GM12891 (cell line): Measurements from ENCODE around the gene LPA.
"Not testable (repeated sequence)": the region's sequence is repeated elsewhere in the genome, so short reads cannot be mapped to it uniquely, and the experiment has no call there.

Source experiments
- DNase-seq: peaks from one replicate; pipeline ENCODE4 v3.0.0; 2011; ENCODE audit warnings: low spot score; ENCODE audit not compliant: insufficient read length
- FAIRE-seq: peaks from 2 replicates; lab custom pipeline; 2011; peaks lifted over from hg19 to GRCh38; lab: Jason Lieb, UNC
- PAX5 ChIP-seq: IDR thresholded peaks from 2 replicates; pipeline ENCODE4 v1.6.1; 2011; ENCODE audit warnings: low read length, moderate library complexity, mild to moderate bottlenecking; ENCODE audit not compliant: insufficient read depth, severe bottlenecking
- POLR2A ChIP-seq: IDR thresholded peaks from 2 replicates; pipeline ENCODE4 v1.6.1; 2011; ENCODE audit warnings: low read depth, low read length, control low read depth
- POLR2AphosphoS5 ChIP-seq: IDR thresholded peaks from 2 replicates; pipeline ENCODE4 v1.6.1; 2011; ENCODE audit warnings: low read depth, low read length, control low read depth
- POU2F2 ChIP-seq: IDR thresholded peaks from 2 replicates; pipeline ENCODE4 v1.6.1; 2011; ENCODE audit warnings: low read depth, mild to moderate bottlenecking, control low read depth, low read length, moderate library complexity
- SPI1 ChIP-seq: IDR thresholded peaks from 2 replicates; pipeline ENCODE4 v1.6.1; 2011; ENCODE audit warnings: low read depth, low read length, control low read depth
- TAF1 ChIP-seq: IDR thresholded peaks from 2 replicates; pipeline ENCODE4 v1.6.1; 2011; ENCODE audit warnings: low read depth, low read length, control low read depth

Gene LPA

DNA sequence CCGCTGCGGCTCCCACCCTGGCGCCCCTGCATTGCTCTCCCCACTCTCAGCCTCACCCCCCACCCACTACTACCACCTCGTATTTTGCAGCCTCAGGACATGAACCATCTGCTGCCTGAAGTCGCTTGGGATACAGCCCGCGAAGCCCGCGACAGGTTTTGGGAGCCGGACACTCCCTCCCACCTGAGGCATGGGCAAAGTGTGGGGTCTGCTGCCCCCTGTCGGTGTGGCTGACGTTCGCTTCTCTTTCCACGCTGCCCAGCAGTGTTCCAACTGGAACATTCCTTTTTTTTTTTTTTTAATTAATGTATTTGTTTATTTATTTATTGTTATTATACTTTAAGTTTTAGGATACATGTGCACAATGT, 15.3 kb upstream of the LPA start:
- FAIRE-seq, result no peak
- TF ChIP-seq POLR2A (no peak), POLR2AphosphoS5 (no peak), TAF1 (no peak), SPI1 (no peak), PAX5 (no peak), POU2F2 (no peak)
- no peak for DNase-seq

DNA sequence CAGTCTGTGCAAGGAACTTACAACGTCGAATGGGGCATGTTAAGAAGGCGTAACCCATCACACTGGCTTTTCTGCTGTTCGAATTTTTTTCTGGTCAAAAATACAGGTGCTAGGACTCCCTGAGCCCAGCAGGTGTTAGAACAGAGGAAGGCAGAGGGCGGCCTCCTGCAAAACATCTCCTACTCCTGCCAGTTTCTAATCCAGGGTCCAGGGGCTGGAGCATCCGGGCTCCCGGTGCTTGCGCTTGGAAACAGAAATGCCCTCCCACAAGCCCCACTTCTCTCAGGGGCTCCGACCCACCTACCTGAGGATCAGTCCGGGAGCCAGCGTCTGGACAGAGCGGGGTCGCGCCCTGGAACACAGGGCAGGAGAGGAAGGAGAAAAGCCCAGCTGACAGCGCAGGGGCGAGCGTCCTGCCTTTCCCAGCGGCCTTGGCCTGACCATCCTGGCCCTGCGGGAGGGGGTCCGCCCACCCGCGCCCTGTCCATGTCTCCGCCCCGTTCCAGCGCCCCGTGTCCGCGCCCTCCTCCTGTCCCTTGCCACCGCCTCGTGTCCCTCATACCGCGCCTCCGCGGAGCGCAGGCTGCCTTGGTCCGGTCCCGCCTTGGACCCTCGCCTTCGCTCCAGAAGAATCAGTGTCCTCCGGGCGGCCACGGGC, 14.8 kb upstream of the LPA start:
- DNase-seq (no peak), FAIRE-seq (no peak)
- TF ChIP-seq POU2F2, result no peak
- no peak for TF ChIP-seq SPI1
- TF ChIP-seq POLR2AphosphoS5, result no peak
- no peak for TF ChIP-seq TAF1
- TF ChIP-seq POLR2A, result no peak
- no peak for TF ChIP-seq PAX5

DNA sequence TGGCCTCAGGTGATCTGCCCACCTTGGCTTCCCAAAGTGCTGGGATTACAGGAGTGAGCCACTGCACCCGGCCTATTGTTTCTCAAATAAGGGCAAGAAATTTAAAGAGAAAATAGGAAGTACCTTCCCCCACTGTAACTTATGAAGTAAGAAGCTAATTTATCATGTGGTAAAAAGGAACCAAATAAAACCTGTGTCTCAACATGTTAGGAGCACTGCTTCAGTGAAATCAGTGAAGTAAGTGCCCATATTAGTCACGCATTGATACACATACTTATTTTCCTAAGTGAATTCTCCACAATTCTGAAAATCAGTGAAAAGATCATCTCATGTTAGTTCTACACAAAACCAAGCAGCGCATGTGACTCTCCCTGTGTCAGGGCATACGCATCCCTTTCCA, 14.2 kb upstream of the LPA start:
- FAIRE-seq, result no peak
- no peak for DNase-seq
- TF ChIP-seq SPI1 (no peak), PAX5 (no peak), TAF1 (no peak), POLR2A (no peak), POLR2AphosphoS5 (no peak), POU2F2 (no peak)

DNA sequence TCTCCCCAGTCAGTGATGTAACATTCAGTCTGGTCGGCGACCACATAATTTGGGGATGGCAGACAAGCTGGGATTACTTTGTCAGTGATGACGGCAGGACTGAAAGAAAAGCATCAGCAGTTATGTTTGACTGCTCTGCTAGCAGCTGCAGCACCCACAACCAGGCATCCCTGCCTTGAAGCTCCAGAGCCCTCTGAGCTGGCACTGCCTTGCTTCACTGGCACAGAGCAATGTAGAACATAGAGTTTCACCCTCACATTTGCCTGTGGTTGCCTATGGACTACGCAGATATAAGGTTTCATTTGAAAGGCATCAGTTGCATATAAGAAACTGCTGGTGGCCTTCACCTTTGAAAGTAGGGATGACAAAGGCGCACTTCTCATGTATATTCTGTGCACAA, 12.3 kb upstream of the LPA start:
- not testable (repeated sequence) for DNase-seq, FAIRE-seq

DNA sequence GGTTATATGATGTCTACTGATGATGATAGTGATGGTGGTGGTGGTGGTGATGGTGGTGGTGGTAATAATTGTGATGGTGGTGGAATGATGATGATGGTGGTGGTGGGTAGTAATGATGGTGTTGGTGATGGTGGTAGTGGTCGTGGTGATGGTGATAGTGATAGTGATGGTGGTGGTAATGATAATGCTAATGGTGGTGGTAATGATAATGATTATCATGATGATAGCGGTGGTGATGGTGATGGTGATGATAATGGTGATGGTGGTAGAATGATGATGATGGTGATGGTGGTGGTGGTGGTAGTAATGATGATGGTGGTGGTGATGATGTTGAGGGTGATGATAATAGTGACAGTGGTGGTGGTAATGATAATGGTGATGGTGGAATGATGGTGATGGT, 4.5 kb upstream of the LPA start:
- TF ChIP-seq SPI1, result no peak
- TF ChIP-seq POLR2AphosphoS5, result no peak
- TF ChIP-seq POLR2A, result no peak
- no peak for TF ChIP-seq PAX5
- no peak for TF ChIP-seq TAF1
- no peak for TF ChIP-seq POU2F2
- FAIRE-seq (no peak), DNase-seq (no peak)

DNA sequence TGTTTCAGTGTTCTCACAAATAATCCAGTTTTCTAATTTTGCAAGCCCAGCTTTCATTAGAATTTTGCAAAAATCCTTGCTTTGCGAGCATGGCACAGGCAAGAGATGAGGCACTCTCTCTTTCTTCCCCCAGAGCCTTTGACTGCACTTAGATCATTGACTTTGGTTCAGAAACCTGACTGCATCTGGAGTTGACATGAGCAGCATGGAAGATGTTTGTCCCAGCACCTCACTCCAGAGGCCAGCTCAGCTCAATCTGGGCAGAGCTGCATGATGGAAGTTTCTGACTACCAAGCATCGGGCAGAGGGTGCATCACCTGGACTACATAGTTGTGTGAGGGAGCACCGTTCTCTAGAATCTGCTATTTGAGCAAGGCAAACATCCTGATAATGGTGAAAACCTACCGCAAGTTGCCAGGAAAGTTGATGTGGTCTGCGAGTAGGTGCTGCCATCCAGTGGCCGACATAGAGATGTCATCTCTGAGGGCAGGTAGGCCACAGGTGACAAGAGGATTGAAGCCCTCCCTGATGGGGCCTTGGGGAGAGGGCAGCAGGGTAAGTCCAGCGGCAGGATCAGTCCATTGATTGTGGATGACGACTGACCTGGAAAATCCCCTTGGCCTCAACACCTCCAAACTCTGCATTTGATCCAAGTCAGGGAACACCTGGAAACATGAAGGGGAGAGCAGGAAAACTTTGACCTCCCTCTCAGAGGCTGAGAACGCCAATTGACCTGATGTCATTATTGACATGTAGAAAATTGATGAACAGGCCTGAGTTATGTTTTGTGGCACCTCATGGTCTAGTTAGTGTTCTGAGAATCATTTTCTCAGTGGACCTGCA, 3.8 kb upstream of the LPA start:
- FAIRE-seq (peak; percentile 77), DNase-seq (peak; percentile 35)
- no peak for TF ChIP-seq SPI1
- no peak for TF ChIP-seq POLR2A
- no peak for TF ChIP-seq POU2F2
- TF ChIP-seq POLR2AphosphoS5, result no peak
- no peak for TF ChIP-seq TAF1
- no peak for TF ChIP-seq PAX5

DNA sequence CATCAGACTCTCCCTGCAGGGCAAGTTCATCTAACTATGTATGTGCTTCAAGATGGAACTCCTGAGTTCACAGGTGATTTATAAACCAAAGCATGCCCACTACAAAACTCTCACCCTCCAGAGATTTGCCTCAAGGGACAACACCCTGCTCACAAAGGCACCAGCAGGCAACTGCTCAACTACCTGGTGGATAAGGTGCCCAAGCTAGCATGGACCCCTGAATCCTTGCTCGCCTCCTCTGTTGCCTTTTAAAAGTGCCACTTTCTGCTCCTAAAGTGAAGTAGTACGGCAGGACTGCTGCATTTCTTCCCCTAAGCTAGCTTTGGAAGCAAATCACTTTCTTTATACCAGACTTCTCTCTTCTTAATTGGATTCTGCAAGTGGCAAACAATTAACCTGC, 1.2 kb downstream of the LPA start:
- FAIRE-seq, result no peak
- DNase-seq, result no peak
- TF ChIP-seq POLR2A (no peak), TAF1 (no peak), PAX5 (no peak), POU2F2 (no peak), SPI1 (no peak), POLR2AphosphoS5 (no peak)

DNA sequence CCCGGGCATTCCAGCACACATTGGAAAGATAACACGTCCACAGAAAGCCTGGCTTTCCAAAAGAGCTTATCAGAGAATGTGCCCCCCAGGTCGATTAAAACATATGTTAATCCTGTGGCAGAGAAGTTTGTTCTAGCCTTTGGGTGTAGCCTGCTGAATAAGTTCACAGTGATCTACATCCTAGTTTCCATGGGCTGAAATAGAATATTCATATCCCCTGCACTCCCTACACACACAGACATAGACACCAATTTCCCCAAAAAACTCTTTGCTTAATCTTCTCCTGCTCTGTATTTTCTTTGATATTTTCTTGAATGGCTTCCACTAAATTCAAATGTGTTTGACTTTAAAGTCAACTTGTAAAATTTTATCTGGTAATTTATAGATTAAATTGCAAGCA, 1.6 kb downstream of the LPA start:
- FAIRE-seq, result no peak

DNA sequence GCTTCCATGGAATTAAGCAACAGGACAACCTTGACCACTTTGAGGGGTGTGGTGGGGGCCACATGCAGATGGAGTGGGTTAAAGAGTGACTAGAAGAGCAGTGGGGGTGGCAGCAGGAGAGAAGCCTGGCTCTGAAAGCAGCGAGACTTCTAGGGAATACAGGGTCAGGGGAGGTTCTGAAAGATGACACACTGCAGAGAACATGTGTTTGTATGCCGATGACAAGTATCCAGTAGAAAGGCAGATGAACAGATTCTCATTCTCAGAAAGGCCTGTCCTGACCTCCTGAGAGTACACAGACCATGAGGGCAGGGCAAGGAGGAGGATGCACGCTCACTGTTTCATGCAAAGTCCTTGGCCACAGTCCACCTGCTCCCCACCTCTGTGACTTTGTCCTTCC, 2.9 kb downstream of the LPA start:
- no peak for FAIRE-seq
- TF ChIP-seq POLR2A (no peak), SPI1 (no peak), POU2F2 (no peak), POLR2AphosphoS5 (no peak)
- DNase-seq, result no peak

More for the DNA sequence above, 1.6 kb downstream of the LPA start:
- no peak for DNase-seq
- TF ChIP-seq POLR2A (no peak), PAX5 (no peak), POU2F2 (no peak), SPI1 (no peak), TAF1 (no peak), POLR2AphosphoS5 (no peak)

DNA sequence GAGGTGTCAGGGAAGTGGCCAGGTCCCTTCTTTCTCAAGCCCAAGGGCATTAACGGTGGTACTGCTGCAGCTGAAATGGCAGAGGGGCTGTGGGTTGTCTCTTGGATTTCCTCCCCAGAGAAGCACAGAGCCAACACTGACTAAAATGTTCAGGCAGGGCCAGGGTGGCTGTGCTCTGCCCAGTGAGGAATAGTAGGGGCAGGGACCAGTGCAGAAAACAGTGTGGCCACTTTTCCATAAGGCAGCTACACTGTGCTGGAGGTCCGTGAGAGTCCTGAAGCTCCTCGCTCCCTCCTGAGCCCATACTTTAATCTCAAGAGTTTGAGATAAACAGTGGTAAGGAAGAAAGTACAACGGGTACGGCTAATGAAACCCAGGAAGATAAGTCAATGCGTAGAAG, 4.5 kb downstream of the LPA start:
- no peak for DNase-seq
- FAIRE-seq, result no peak
- no peak for TF ChIP-seq POU2F2
- no peak for TF ChIP-seq PAX5
- TF ChIP-seq POLR2A, result no peak
- TF ChIP-seq TAF1, result no peak
- no peak for TF ChIP-seq SPI1
- TF ChIP-seq POLR2AphosphoS5, result no peak
